GM13976 (cell line): Measurements from ENCODE around the gene DOLPP1.
"Not testable (repeated sequence)": the region's sequence is repeated elsewhere in the genome, so short reads cannot be mapped to it uniquely, and the experiment has no call there.

Experiments used
- DNase-seq: peaks from one replicate; pipeline ENCODE4 v3.0.0; 2012; ENCODE audit warnings: low spot score
- in situ Hi-C: fragments of 300-500 bp; cut with MboI; formaldehyde crosslinking; loops from one replicate; pipeline ENCODE4 v1.12.0; 2022; ENCODE audit warnings: low sequenced_read_pairs, mixed read lengths, inconsistent platforms; ENCODE audit not compliant: unreplicated experiment
- TF ChIP-seq, protein P1 (sequence below): IDR thresholded peaks from 2 replicates; pipeline ENCODE4 v1.5.1; 2012; ENCODE audit warnings: borderline replicate concordance, mild to moderate bottlenecking; ENCODE audit not compliant: insufficient read depth; ENCODE audit errors: extremely low read depth, missing control alignments, control extremely low read depth

The DOLPP1 gene

GRCh38 chr9:129080601-129081387 is at the start of gene DOLPP1:
DOLPP1 (plus strand) TSS chr9:129081111; CDS start chr9:129081132, 21 bp downstream.
- in situ Hi-C loops: no loop called here
- TF ChIP-seq, protein P1, sequence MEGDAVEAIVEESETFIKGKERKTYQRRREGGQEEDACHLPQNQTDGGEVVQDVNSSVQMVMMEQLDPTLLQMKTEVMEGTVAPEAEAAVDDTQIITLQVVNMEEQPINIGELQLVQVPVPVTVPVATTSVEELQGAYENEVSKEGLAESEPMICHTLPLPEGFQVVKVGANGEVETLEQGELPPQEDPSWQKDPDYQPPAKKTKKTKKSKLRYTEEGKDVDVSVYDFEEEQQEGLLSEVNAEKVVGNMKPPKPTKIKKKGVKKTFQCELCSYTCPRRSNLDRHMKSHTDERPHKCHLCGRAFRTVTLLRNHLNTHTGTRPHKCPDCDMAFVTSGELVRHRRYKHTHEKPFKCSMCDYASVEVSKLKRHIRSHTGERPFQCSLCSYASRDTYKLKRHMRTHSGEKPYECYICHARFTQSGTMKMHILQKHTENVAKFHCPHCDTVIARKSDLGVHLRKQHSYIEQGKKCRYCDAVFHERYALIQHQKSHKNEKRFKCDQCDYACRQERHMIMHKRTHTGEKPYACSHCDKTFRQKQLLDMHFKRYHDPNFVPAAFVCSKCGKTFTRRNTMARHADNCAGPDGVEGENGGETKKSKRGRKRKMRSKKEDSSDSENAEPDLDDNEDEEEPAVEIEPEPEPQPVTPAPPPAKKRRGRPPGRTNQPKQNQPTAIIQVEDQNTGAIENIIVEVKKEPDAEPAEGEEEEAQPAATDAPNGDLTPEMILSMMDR: no peak
- peak; percentile 100 for DNase-seq

DNA sequence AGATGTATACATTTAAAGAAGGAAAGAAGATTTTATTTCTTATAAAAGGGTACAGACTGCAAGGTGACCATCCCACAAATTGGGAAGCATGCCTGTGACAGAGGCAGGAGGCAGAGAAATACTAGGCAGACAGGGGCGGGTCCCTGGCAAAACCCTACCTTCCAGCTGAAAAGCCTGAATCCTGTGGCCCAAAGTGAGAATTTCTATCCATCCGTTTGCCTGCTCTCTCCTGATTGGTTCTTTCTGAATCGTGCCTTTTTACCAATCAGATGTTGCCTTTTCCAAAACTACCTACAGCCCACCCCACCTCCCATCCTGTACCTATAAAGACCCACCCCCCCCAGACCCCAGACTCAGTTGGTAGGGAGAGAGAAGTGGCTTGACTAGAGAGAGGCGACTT is 49.4 kb upstream of the DOLPP1 start:
- TF ChIP-seq, protein P1: no peak
- in situ Hi-C loops: no loop called here
- no peak for DNase-seq

GRCh38 chr9:129032541-129033159 is 48.3 kb upstream of the DOLPP1 start:
- in situ Hi-C loops: no loop called here
- TF ChIP-seq, protein P1: no peak
- DNase-seq: no peak

DNA sequence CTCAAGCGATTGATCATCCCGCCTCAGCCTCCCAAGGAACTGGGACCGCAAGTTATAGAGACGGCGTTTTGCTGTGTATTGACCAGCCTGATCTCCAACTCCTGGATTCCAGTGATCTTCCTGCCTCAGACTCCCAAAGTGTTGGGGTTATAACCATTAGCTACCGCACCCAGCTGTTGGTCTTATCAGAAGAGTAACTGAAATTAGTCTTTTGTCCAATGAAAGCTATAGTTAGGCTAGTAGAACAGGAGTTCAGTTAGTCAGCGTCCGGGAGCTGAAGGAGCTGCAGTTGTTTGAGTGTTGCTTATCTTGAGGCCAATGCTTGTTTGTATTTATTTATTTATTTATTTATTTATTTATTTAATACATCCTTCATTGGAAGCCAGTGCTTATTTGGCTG is 47.7 kb upstream of the DOLPP1 start:
- TF ChIP-seq, protein P1: no peak
- in situ Hi-C loops: no loop called here
- DNase-seq: no peak

DNA sequence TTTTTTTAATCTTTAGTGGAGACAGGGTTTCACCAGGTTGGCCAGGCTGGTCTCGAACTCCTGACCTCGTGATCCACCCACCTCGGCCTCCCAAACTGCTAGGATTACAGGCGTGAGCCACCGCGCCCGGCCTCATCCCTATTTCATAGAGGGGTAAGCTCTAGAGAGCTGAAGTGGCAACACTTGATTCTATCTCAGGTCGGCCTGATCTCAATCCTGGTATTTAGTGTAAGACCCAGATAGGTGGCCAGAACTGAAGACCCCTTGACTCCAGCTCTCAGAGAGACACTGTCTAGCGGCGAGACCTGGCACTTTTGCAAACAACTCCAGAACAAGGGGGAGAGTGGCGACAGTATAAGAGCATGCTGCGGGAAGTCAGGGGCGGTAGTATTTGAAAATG is 45.1 kb upstream of the DOLPP1 start:
- DNase-seq, in situ Hi-C loops: not testable (repeated sequence)

DNA sequence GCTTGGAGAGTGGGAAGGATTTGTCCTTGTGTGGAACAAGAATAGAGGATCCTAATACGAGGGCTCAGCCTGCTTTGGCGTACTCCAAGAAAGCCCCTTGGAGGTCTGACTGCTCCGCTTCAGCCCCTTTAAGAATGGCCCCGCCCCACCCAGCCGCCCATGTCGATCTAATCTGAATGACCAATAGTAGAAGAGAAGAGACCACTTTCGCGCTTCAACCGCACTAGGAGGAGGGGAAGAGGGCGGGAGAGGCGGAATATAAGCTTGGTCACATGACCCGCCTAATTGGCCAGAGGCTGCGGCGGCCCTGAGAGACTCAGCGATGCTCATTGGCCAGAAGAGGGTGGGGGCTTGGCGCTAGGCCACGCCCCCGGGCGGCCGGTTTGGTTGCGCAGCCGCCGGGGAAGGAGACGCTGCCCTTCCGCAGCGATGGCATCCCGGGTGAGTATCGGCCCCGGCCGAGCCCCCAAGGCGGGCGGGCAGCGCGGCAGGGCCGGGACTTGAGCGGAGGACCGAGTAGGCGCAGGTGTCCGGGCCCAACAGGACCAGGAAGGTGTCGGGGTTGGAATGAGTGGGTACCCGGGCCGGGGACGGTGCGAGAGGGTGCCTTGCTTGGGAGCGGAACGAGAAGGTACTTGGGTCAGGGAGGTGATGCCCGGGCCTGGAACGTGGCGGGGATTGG is 44.5 kb upstream of the DOLPP1 start, which contains the start of gene MIGA2:
TSS of gene MIGA2 (plus strand) at position 386 of the 682 bp plus-strand sequence. CDS start 3,969 bp downstream, outside the sequence.
- in situ Hi-C loops: no loop called here
- TF ChIP-seq, protein P1: no peak
- DNase-seq: peak; percentile 100
